Keratinocyte (primary cell): ENCODE measurements around the gene SMG7. TPM values are rescaled to one million over a fixed set of nuclear protein-coding genes. Genes with fewer than 3 reads are reported as not detected.

ENCODE experiments used
- DNase-seq: peaks from one replicate; pipeline ENCODE4 v3.0.0-alpha.2; 2011; ENCODE audit warnings: low read depth, missing footprints, low spot score
- FAIRE-seq: peaks from 2 replicates; lab custom pipeline; 2011; peaks lifted over from hg19 to GRCh38; lab: Jason Lieb, UNC
- H2AFZ ChIP-seq: 2 replicates; pipeline ENCODE4 v1.6.0; 2012; ENCODE audit warnings: low read length, control low read depth, inconsistent platforms; ENCODE audit not compliant: control insufficient read depth
- H3K27ac ChIP-seq: 2 replicates; pipeline ENCODE4 v1.5.1; 2011; ENCODE audit warnings: low read length; ENCODE audit not compliant: control insufficient read depth, insufficient read depth
- H3K27me3 ChIP-seq: 3 replicates; pipeline ENCODE4 v1.6.0; 2011; ENCODE audit warnings: low read length; ENCODE audit not compliant: control insufficient read depth, insufficient read depth; ENCODE audit errors: extremely low read depth
- H3K36me3 ChIP-seq, 2 experiments: 2 replicates in 1 of 2; 3 replicates in 1 of 2; pipeline ENCODE4 v1.5.1; 2011; ENCODE audit warnings: low read length in 2 of 2, mild to moderate bottlenecking in 1 of 2; ENCODE audit not compliant: control insufficient read depth in 2 of 2, insufficient read depth in 2 of 2; ENCODE audit errors: extremely low read depth in 1 of 2
- H3K4me1 ChIP-seq: 3 replicates; pipeline ENCODE4 v1.5.1; 2011; ENCODE audit warnings: low read length; ENCODE audit not compliant: control insufficient read depth, insufficient read depth; ENCODE audit errors: extremely low read depth
- H3K4me2 ChIP-seq: 3 replicates; pipeline ENCODE4 v1.6.0; 2011; ENCODE audit warnings: low read depth, low read length; ENCODE audit not compliant: control insufficient read depth, insufficient read depth; ENCODE audit errors: extremely low read depth
- H3K4me3 ChIP-seq, 3 experiments: fragments of 200-600 bp in 1 of 3; sonication (generic) in 1 of 3; 2 replicates in 2 of 3; 3 replicates in 1 of 3; pipeline ENCODE4 v1.5.1; 2011 to 2016; ENCODE audit warnings: low read length in 3 of 3, mild to moderate bottlenecking in 3 of 3, control low read depth in 2 of 3, inconsistent platforms in 1 of 3, low read depth in 1 of 3, mixed read lengths in 1 of 3, mixed run types in 1 of 3, moderate library complexity in 1 of 3; ENCODE audit not compliant: control insufficient read depth in 2 of 3, insufficient read depth in 2 of 3; ENCODE audit errors: extremely low read depth in 1 of 3
- H3K79me2 ChIP-seq: 2 replicates; pipeline ENCODE4 v1.6.0; 2012; ENCODE audit warnings: low read length; ENCODE audit not compliant: control insufficient read depth, insufficient read depth
- H3K9ac ChIP-seq: 3 replicates; pipeline ENCODE4 v1.6.0; 2011; ENCODE audit warnings: low read length; ENCODE audit not compliant: control insufficient read depth, insufficient read depth; ENCODE audit errors: extremely low read depth
- H3K9me1 ChIP-seq: 3 replicates; pipeline ENCODE4 v1.6.0; 2011; ENCODE audit warnings: low read length; ENCODE audit not compliant: control insufficient read depth, insufficient read depth; ENCODE audit errors: extremely low read depth
- H3K9me3 ChIP-seq: 2 replicates; pipeline ENCODE4 v1.5.1; 2012; ENCODE audit warnings: low read depth, low read length; ENCODE audit not compliant: control insufficient read depth
- H4K20me1 ChIP-seq: 3 replicates; pipeline ENCODE4 v1.6.0; 2011; ENCODE audit warnings: low read length; ENCODE audit not compliant: control insufficient read depth, insufficient read depth; ENCODE audit errors: extremely low read depth
- EZH2 ChIP-seq: IDR thresholded peaks from one replicate; pipeline ENCODE4 v1.6.1; 2012; ENCODE audit warnings: inconsistent platforms, mild to moderate bottlenecking, low read length, moderate library complexity
- dilution Hi-C: fragments of 300-500 bp; cut with MboI; formaldehyde crosslinking; loops from one replicate; pipeline ENCODE4 v1.7.0; 2020; ENCODE audit warnings: low sequenced_read_pairs; ENCODE audit not compliant: extremely low pct_ligation_motif_present
- polyA plus RNA-seq, 5 experiments: library from polyadenylated mRNA; depleted of rRNA in 3 of 5; stranded (reverse) in 3 of 5; stranded (forward) in 1 of 5; unstranded in 1 of 5; fragments of >200 nt; gene quantifications; 1 replicate in 1 of 5; 2 replicates in 3 of 5; 3 replicates in 1 of 5; pipeline versions ENCODE4 v1.2.1 to v1.2.3, GENCODE V29; 2011 to 2012; ENCODE audit warnings: missing spikeins in 2 of 5, low read depth in 1 of 5, low replicate concordance in 1 of 5
- TF ChIP-seq, protein P1 (sequence below), 3 experiments: IDR thresholded peaks in 1 of 3; conservative IDR thresholded peaks in 1 of 3; optimal IDR thresholded peaks in 1 of 3; 2 replicates in 2 of 3; 3 replicates in 1 of 3; pipeline versions ENCODE3 to v1.5.1; 2011; ENCODE audit warnings: low read length in 3 of 3, mild to moderate bottlenecking in 3 of 3, moderate library complexity in 2 of 3, control low read depth in 1 of 3, inconsistent platforms in 1 of 3; ENCODE audit not compliant: insufficient read depth in 2 of 3; ENCODE audit errors: extremely low read depth in 1 of 3

Gene SMG7
- polyA plus RNA-seq, 1 donor (not counting 4 experiments of a cell fraction or from before 2014, with no cell fraction given) = 38.2 TPM

DNA sequence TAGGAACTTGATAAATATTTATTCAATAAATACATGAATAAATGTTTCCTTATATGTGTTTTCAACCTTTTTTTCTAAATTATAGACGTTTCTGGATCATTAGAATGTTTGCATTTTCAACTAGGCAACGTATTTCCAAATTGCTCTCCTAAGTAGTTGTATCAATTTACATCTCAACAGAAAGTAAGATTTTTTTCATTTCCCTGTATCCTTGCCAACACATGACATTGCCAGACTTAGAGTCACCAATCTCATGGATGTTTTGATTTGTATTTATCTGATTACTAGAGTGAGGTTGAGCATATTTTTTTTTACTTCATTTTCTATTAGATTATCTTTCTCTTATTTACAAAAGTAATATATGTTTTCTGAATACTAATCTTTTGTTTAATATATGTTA lies 22.2 kb upstream of the SMG7 start:
- FAIRE-seq = no peak
- TF ChIP-seq, protein P1, sequence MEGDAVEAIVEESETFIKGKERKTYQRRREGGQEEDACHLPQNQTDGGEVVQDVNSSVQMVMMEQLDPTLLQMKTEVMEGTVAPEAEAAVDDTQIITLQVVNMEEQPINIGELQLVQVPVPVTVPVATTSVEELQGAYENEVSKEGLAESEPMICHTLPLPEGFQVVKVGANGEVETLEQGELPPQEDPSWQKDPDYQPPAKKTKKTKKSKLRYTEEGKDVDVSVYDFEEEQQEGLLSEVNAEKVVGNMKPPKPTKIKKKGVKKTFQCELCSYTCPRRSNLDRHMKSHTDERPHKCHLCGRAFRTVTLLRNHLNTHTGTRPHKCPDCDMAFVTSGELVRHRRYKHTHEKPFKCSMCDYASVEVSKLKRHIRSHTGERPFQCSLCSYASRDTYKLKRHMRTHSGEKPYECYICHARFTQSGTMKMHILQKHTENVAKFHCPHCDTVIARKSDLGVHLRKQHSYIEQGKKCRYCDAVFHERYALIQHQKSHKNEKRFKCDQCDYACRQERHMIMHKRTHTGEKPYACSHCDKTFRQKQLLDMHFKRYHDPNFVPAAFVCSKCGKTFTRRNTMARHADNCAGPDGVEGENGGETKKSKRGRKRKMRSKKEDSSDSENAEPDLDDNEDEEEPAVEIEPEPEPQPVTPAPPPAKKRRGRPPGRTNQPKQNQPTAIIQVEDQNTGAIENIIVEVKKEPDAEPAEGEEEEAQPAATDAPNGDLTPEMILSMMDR (optimal IDR thresholded peaks at IDR 0.05 in 1 of 3, IDR thresholded peaks at IDR 0.05 in 1 of 3, conservative IDR thresholded peaks at IDR 0.05 in 1 of 3; ENCODE audit: extremely low read depth in 1 of 3, insufficient read depth in 2 of 3, low read length in 3 of 3) = no peak
- no peak for TF ChIP-seq EZH2
- peaks cover 13% of the 10 kb centered on the region for H3K4me1 ChIP-seq
- H3K9ac ChIP-seq = no peak overlapping the region
- no peaks in the 10 kb centered on the region for H4K20me1 ChIP-seq
- dilution Hi-C loops = no loop called here
- H3K4me2 ChIP-seq = no peak overlapping the region
- H2AFZ ChIP-seq = no peak overlapping the region
- no peaks in the 10 kb centered on the region for H3K27me3 ChIP-seq
- H3K9me1 ChIP-seq = no peaks in the 10 kb centered on the region
- H3K79me2 ChIP-seq = no peaks in the 10 kb centered on the region
- H3K9me3 ChIP-seq = no peaks in the 10 kb centered on the region
- H3K36me3 ChIP-seq = no peaks in the 10 kb centered on the region
- no peak overlapping the region for H3K4me3 ChIP-seq
- no peak overlapping the region for H3K27ac ChIP-seq
- no peak for DNase-seq

DNA sequence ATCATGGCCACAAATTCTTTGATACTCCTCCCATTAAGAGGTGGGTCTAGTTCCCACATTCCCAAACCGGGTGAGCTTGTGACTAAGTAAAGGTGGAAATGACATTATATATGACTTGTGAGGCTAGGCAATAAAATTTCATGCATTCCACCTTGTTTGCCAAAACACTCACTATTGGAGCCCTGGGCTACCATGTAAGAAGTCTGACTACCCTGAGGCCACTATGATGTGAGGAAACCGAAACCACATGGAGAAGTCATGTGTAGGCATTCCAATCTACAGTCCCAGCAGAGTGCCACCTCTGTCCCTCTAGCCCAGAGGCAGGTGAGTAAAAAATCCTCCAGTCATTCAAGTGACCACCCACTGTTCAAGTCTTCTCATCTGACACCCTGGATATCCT lies 17.9 kb upstream of the SMG7 start:
- TF ChIP-seq, protein P1 (optimal IDR thresholded peaks at IDR 0.05 in 1 of 3, IDR thresholded peaks at IDR 0.05 in 1 of 3, conservative IDR thresholded peaks at IDR 0.05 in 1 of 3; ENCODE audit: extremely low read depth in 1 of 3, insufficient read depth in 2 of 3, low read length in 3 of 3) = no peak
- no peak for TF ChIP-seq EZH2
- peak; percentile 68 for DNase-seq
- Histone ChIP-seq H3K9me1 (no peaks in the 10 kb centered on the region), H3K36me3 (no peaks in the 10 kb centered on the region), H3K79me2 (no peaks in the 10 kb centered on the region), H2AFZ (no peak overlapping the region), H3K27me3 (no peaks in the 10 kb centered on the region), H3K9me3 (no peaks in the 10 kb centered on the region), H3K9ac (no peak overlapping the region), H4K20me1 (no peaks in the 10 kb centered on the region), H3K4me1 (peaks cover 13% of the 10 kb centered on the region), H3K4me3 (no peak overlapping the region), H3K27ac (no peak overlapping the region), H3K4me2 (peak overlapping the region; percentile 49)
- peak; percentile 72 for FAIRE-seq
- dilution Hi-C loops = no loop called here
